AG04450 (cell line): ENCODE measurements around the gene ENO2. TPM values are rescaled to one million over a fixed set of nuclear protein-coding genes. Genes with fewer than 3 reads are reported as not detected.
A peak's percentile ranks its signal among the peaks of the same experiment; 100 is the strongest.
"Not testable (repeated sequence)": the region's sequence is repeated elsewhere in the genome, so short reads cannot be mapped to it uniquely, and the experiment has no call there.

ENCODE experiments used
- CTCF ChIA-PET: fragments of 300-600, 350-600 bp; formaldehyde crosslinking; extraction: SDS; loops from one replicate; lab custom pipeline; 2022; ENCODE audit warnings: antibody characterized with exemption, inconsistent platforms; lab: Charles Lee
- POLR2A ChIA-PET: fragments of 350-600 bp; formaldehyde crosslinking; extraction: SDS; loops from one replicate; lab custom pipeline; 2021; ENCODE audit warnings: antibody characterized with exemption, inconsistent platforms; lab: Yijun Ruan, JAX
- DNase-seq: peaks from one replicate; pipeline ENCODE4 v3.0.0-alpha.2; 2011; ENCODE audit warnings: low read depth, low spot score
- H3K27ac ChIP-seq: one replicate; pipeline ENCODE4 v1.5.1; 2012; ENCODE audit warnings: low read depth, low read length, control low read depth
- H3K27me3 ChIP-seq: one replicate; pipeline ENCODE4 v1.6.0; 2012; ENCODE audit warnings: low read length; ENCODE audit not compliant: control insufficient read depth, insufficient read depth
- H3K4me3 ChIP-seq: 2 replicates; pipeline ENCODE4 v1.5.1; 2011; ENCODE audit warnings: mild to moderate bottlenecking, low read depth, low read length, control low read depth
- H3K9me3 ChIP-seq: 2 replicates; pipeline ENCODE4 v1.5.1; 2012; ENCODE audit warnings: low read length; ENCODE audit not compliant: control insufficient read depth, insufficient read depth
- polyA plus RNA-seq: library from polyadenylated mRNA; depleted of rRNA; stranded (reverse); fragments of >200 nt; gene quantifications from 2 replicates; pipeline ENCODE4 v1.2.3, GENCODE V29; 2011
- TF ChIP-seq, protein P1 (sequence below): IDR thresholded peaks from 2 replicates; pipeline ENCODE4 v1.5.1; 2011; ENCODE audit warnings: low read depth, low read length, control low read depth, inconsistent platforms

Gene ENO2
- polyA plus RNA-seq, 1 experiment, result 25.4 TPM

DNA sequence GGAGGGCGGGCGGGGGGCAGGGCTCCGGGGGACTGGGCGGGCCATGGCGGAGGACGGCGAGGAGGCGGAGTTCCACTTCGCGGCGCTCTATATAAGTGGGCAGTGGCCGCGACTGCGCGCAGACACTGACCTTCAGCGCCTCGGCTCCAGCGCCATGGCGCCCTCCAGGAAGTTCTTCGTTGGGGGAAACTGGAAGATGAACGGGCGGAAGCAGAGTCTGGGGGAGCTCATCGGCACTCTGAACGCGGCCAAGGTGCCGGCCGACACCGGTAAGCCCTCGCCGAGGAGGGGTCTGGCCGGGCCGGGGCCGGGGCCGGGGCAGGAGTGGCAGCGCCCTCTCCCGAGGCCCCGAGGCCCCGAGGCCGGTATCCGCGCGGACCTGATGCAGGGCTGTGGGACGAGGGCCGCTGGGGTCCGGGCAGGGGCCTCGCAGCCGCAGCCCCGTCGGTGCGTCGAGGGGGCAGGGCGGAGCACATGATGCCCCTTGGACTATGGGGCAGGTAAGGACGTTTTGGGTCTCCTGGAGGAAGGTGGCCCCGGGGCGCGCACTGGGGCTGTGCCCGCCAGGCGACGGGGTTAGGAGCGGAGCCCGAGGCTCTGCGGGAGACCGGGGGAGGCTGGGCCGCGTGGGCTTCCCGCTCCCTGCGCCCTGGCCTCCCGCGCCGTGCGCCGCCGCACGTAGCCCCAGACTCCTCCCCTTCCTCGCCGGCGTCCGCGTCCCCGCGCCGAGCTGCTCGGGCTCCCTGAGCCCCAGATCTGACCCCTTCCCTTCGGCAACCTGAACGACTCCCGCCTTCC lies 46.8 kb upstream of the ENO2 start, which contains the start of gene TPI1:
TPI1 (plus strand) TSS at position 119 of the 798 bp plus-strand sequence; CDS start at position 155, 36 bp downstream.
- TF ChIP-seq, protein P1, sequence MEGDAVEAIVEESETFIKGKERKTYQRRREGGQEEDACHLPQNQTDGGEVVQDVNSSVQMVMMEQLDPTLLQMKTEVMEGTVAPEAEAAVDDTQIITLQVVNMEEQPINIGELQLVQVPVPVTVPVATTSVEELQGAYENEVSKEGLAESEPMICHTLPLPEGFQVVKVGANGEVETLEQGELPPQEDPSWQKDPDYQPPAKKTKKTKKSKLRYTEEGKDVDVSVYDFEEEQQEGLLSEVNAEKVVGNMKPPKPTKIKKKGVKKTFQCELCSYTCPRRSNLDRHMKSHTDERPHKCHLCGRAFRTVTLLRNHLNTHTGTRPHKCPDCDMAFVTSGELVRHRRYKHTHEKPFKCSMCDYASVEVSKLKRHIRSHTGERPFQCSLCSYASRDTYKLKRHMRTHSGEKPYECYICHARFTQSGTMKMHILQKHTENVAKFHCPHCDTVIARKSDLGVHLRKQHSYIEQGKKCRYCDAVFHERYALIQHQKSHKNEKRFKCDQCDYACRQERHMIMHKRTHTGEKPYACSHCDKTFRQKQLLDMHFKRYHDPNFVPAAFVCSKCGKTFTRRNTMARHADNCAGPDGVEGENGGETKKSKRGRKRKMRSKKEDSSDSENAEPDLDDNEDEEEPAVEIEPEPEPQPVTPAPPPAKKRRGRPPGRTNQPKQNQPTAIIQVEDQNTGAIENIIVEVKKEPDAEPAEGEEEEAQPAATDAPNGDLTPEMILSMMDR, result no peak
- ChIA-PET POLR2A (interaction anchor here (0.5 to 4.8 kb wide), 12 partner anchors 13 to 328 kb away, joined by 3 to 57 read pairs (median 5); partner anchors contain the start of genes C12orf57, CDCA3, COPS7A and MLF2), CTCF (interaction anchor here (0.6 to 1.0 kb wide), 2 partner anchors 115 to 226 kb away, joined by 3 to 4 read pairs; partner anchors contain the start of gene MLF2)
- peak; percentile 51 for DNase-seq
- Histone ChIP-seq H3K27ac (peak within 1 kb of the TSS; percentile 39), H3K9me3 (no peaks in the 10 kb centered on the region; the same call in 1 of the 2 replicates), H3K27me3 (no peaks in the 10 kb centered on the region), H3K4me3 (peak within 1 kb of the TSS; percentile 90)

DNA sequence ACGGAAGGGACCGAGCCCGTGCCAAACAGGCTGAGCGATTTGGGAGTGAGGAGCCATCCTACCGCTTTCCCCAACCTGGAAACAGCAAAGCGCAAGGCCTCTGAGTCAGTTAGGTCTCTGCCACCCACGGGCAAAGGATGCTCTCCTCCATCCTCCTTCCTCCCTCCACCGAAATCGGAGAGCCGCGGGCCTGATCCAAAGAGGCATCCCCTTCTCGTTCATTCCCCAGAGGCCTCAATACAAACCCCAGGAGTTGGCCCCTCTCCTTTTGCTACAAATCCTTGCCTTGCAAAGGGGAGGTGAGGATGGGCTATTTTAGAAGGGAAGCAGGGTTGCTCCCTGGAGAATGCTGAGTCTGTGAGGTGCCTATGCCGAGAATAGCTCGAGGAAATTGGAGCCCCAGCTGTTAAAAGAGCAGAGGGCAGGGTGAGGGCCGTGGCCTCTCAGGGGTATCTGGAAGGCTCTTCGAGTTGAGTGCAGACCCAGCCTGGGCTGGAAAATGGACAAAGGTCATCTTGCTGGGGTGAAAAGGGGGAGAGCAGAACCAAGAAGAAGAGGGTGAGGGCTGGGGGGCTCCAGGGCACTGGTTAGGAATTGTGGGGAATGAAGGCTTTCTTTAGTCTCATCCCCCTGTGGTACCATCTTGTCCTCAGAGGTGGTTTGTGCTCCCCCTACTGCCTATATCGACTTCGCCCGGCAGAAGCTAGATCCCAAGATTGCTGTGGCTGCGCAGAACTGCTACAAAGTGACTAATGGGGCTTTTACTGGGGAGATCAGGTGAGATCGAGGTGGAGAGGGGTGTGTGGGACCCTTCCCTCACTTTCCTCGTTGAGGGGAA lies 46.0 kb upstream of the ENO2 start:
- no peak for DNase-seq
- H3K9me3 ChIP-seq, result no peaks in the 10 kb centered on the region; the same call in 1 of the 2 replicates
- ChIA-PET CTCF (interaction anchor here (0.7 to 5.1 kb wide), 10 partner anchors 10 to 116 kb away, joined by 4 to 50 read pairs (median 8); partner anchors contain the start of genes CDCA3, LRRC23, MLF2 and USP5), POLR2A (interaction anchor here (0.5 to 4.8 kb wide), 14 partner anchors 16 to 329 kb away, joined by 3 to 57 read pairs (median 6); partner anchors contain the start of genes C12orf57, CDCA3, COPS7A and GPR162)
- no peaks in the 10 kb centered on the region for H3K27me3 ChIP-seq
- peak overlapping the region; percentile 39 for H3K27ac ChIP-seq
- TF ChIP-seq, protein P1, result peak; percentile 36
- H3K4me3 ChIP-seq, result peak overlapping the region; percentile 90

DNA sequence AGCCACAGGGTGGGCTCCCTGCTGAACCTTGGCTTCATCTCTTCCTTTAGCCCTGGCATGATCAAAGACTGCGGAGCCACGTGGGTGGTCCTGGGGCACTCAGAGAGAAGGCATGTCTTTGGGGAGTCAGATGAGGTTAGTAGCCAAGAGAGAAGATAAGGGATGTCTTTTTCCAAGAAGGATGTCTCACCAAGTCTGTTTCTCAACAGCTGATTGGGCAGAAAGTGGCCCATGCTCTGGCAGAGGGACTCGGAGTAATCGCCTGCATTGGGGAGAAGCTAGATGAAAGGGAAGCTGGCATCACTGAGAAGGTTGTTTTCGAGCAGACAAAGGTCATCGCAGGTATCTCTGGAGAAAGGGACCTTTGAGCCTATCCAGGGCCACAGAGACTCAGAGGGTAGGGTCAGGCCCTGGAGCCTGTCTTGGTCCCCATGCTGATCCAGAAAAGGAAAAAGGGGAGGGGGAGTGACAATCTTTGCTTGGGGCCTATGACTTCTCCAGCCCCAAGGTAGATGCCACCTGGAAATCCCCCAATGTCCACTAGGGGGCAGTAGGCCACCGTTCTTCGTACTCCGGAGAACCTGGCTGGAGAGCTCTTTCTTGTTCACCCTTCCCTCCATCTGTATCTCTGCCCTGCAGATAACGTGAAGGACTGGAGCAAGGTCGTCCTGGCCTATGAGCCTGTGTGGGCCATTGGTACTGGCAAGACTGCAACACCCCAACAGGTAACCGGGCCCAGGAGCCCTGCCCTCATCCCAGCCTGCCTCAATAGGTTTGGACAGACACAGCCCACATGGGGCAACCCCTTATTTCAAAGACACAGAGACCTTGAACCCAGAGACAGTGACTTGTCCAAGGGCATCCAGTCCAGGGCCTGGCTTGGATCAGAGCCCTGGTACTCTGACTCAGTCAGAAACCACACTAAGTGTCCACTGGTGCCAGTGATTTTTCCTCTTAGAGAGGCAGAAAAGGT lies 45.0 kb upstream of the ENO2 start:
- ChIA-PET CTCF (interaction anchor here (0.5 to 5.1 kb wide), 35 partner anchors 8 to 317 kb away, joined by 3 to 50 read pairs (median 4); partner anchors contain the start of genes C12orf57, CDCA3, GNB3 and LRRC23), POLR2A (interaction anchor here (0.6 to 3.8 kb wide), 8 partner anchors 17 to 335 kb away, joined by 3 to 25 read pairs (median 6); partner anchors contain the start of genes C12orf57, CDCA3, GPR162 and RNU7-1)
- Histone ChIP-seq H3K4me3 (peak overlapping the region; percentile 90), H3K9me3 (no peaks in the 10 kb centered on the region; the same call in 1 of the 2 replicates), H3K27ac (peak overlapping the region; percentile 21), H3K27me3 (no peaks in the 10 kb centered on the region)
- TF ChIP-seq, protein P1, result peak; percentile 91
- DNase-seq, result peak; percentile 48

DNA sequence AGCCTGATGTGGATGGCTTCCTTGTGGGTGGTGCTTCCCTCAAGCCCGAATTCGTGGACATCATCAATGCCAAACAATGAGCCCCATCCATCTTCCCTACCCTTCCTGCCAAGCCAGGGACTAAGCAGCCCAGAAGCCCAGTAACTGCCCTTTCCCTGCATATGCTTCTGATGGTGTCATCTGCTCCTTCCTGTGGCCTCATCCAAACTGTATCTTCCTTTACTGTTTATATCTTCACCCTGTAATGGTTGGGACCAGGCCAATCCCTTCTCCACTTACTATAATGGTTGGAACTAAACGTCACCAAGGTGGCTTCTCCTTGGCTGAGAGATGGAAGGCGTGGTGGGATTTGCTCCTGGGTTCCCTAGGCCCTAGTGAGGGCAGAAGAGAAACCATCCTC lies 44.1 kb upstream of the ENO2 start:
- H3K27ac ChIP-seq, result peak overlapping the region; percentile 22
- H3K27me3 ChIP-seq, DNase-seq, H3K9me3 ChIP-seq, H3K4me3 ChIP-seq: not testable (repeated sequence)
- POLR2A ChIA-PET, result interaction anchor here (3.3 to 3.8 kb wide), 2 partner anchors 18 to 55 kb away, joined by 21 to 37 read pairs; partner anchors contain the start of genes CDCA3 and USP5
- CTCF ChIA-PET, result interaction anchor here (1.0 to 5.1 kb wide), 12 partner anchors 9 to 318 kb away, joined by 3 to 50 read pairs (median 6); partner anchors contain the start of genes CDCA3, GNB3 and USP5
